SK-N-SH treated with all-trans-retinoic acid at 6 μM for 48 hours (cell line): ENCODE results near the gene DHRS4L2.

ENCODE experiments used
- CSDC2 ChIP-seq: fragments of 250-450 bp; sonication (Bioruptor Pico); IDR thresholded peaks from 2 replicates; pipeline ENCODE4 v1.5.0; 2020; ENCODE audit warnings: mild to moderate bottlenecking, moderate library complexity
- ZFP30 ChIP-seq: fragments of 450-650 bp; formaldehyde crosslinking; IDR thresholded peaks from 2 replicates; pipeline ENCODE4 v1.5.0; 2022; ENCODE audit warnings: mild to moderate bottlenecking, moderate library complexity
- TF ChIP-seq, protein P1 (sequence below): fragments of 250-450 bp; sonication (Bioruptor Pico); IDR thresholded peaks from 2 replicates; pipeline ENCODE4 v1.8.0; 2021; ENCODE audit warnings: low read depth, mild to moderate bottlenecking, moderate library complexity, borderline replicate concordance
- TF ChIP-seq, protein P2 (sequence below): fragments of 250-450 bp; sonication (Bioruptor Pico); IDR thresholded peaks from 2 replicates; pipeline ENCODE4 v1.5.1; 2020; ENCODE audit warnings: low read depth, mild to moderate bottlenecking, moderate library complexity

DNA sequence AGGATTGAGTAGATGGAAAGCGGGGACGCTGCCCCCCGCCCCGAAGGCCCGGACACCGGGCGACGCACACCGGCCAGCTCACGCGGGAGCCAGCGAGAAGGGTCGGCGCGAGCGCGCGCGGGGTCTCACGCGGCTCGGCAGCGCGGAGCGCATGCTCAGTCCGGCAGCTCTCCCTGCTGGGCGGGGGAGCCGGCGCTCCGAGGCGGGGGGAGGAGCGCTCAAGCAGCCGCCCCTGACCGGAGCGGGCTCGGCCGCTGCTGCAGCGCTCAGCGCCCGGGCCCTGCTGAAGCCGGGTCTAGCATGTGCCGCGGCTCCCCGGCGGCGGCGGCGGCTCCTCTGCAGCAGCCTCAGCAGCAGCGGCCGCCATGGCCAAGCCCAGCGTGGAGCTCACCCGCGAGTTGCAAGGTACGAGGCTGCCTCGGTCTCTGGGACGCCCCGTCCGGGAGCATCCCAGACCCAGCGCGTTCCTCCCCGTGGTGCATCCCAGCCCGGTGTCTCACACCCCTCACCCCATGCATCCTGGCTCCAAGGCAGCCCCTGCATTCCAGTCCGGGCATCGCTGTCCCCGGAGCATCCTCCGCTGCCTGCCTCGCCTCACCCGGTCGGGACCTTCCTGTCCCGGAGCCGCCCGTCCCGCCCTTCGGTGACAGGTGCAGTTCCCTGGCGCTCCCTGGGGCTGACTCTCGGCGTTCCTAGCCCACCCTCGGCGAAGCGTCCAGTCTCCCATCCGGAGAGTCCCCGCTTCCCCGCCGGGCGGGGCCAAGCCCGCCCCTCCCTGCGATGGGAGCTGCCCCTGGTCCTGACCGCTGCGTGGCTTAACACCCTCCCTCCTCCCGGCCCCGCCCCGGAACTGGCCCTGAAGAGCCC is 63.3 kb downstream of the DHRS4L2 start, which contains the start of gene CARMIL3:
- TF ChIP-seq CSDC2 (no peak), ZFP30 (CRISPR knock-in tag) (no peak)
- TF ChIP-seq, protein P1, sequence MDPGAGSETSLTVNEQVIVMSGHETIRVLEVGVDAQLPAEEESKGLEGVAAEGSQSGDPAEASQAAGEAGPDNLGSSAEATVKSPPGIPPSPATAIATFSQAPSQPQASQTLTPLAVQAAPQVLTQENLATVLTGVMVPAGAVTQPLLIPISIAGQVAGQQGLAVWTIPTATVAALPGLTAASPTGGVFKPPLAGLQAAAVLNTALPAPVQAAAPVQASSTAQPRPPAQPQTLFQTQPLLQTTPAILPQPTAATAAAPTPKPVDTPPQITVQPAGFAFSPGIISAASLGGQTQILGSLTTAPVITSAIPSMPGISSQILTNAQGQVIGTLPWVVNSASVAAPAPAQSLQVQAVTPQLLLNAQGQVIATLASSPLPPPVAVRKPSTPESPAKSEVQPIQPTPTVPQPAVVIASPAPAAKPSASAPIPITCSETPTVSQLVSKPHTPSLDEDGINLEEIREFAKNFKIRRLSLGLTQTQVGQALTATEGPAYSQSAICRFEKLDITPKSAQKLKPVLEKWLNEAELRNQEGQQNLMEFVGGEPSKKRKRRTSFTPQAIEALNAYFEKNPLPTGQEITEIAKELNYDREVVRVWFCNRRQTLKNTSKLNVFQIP (CRISPR knock-in tag), result no peak
- TF ChIP-seq, protein P2, sequence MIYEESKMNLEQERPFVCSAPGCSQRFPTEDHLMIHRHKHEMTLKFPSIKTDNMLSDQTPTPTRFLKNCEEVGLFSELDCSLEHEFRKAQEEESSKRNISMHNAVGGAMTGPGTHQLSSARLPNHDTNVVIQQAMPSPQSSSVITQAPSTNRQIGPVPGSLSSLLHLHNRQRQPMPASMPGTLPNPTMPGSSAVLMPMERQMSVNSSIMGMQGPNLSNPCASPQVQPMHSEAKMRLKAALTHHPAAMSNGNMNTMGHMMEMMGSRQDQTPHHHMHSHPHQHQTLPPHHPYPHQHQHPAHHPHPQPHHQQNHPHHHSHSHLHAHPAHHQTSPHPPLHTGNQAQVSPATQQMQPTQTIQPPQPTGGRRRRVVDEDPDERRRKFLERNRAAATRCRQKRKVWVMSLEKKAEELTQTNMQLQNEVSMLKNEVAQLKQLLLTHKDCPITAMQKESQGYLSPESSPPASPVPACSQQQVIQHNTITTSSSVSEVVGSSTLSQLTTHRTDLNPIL (CRISPR knock-in tag), result no peak
